Astrocyte (in vitro differentiated cells and primary cell): Measurements from ENCODE around the gene PWWP3B. TPM values are rescaled to one million over a fixed set of nuclear protein-coding genes. Genes with fewer than 3 reads are reported as not detected.
"Not testable (repeated sequence)": the region's sequence is repeated elsewhere in the genome, so short reads cannot be mapped to it uniquely, and the experiment has no call there.

ENCODE experiments used
- DNase-seq: peaks from one replicate; pipeline ENCODE4 v3.0.0-alpha.2; 2010; ENCODE audit warnings: low read depth
- FAIRE-seq: peaks from 2 replicates; lab custom pipeline; 2011; peaks lifted over from hg19 to GRCh38; lab: Jason Lieb, UNC
- H2AFZ ChIP-seq: 2 replicates; pipeline ENCODE4 v1.6.0; 2012; ENCODE audit warnings: low read depth, low read length, inconsistent platforms
- H3K27ac ChIP-seq: 2 replicates; pipeline ENCODE4 v1.5.1; 2011; ENCODE audit warnings: low read depth, low read length, inconsistent platforms
- H3K27me3 ChIP-seq: 2 replicates; pipeline ENCODE4 v1.6.0; 2011; ENCODE audit warnings: low read length, inconsistent platforms; ENCODE audit not compliant: insufficient read depth
- H3K36me3 ChIP-seq: 2 replicates; pipeline ENCODE4 v1.5.1; 2011; ENCODE audit warnings: low read length, inconsistent platforms; ENCODE audit not compliant: insufficient read depth
- H3K4me1 ChIP-seq: 2 replicates; pipeline ENCODE4 v1.5.1; 2011; ENCODE audit warnings: low read length, inconsistent platforms; ENCODE audit not compliant: insufficient read depth
- H3K4me2 ChIP-seq: 2 replicates; pipeline ENCODE4 v1.6.0; 2012; ENCODE audit warnings: low read length, inconsistent platforms
- H3K4me3 ChIP-seq: 2 replicates; pipeline ENCODE4 v1.5.1; 2011; ENCODE audit warnings: low read depth, mild to moderate bottlenecking, low read length, inconsistent platforms; ENCODE audit not compliant: insufficient read depth
- H3K79me2 ChIP-seq: 2 replicates; pipeline ENCODE4 v1.6.0; 2012; ENCODE audit warnings: mild to moderate bottlenecking, low read length, inconsistent platforms; ENCODE audit not compliant: insufficient read depth
- H3K9ac ChIP-seq: 2 replicates; pipeline ENCODE4 v1.6.0; 2012; ENCODE audit warnings: mild to moderate bottlenecking, low read length, inconsistent platforms
- H3K9me3 ChIP-seq: 2 replicates; pipeline ENCODE4 v1.5.1; 2012; ENCODE audit warnings: low read depth, mild to moderate bottlenecking, low read length, inconsistent platforms; ENCODE audit not compliant: insufficient read depth
- H4K20me1 ChIP-seq: 2 replicates; pipeline ENCODE4 v1.6.0; 2012; ENCODE audit warnings: low read length, inconsistent platforms; ENCODE audit not compliant: insufficient read depth
- H3K27ac Mint-ChIP-seq: one replicate; pipeline ENCODE4 v1.8.0; 2021; ENCODE audit warnings: mild to moderate bottlenecking, mixed read lengths; ENCODE audit not compliant: unreplicated experiment
- H3K27me3 Mint-ChIP-seq: one replicate; pipeline ENCODE4 v1.8.0; 2021; ENCODE audit warnings: low read depth, mixed read lengths; ENCODE audit not compliant: unreplicated experiment
- H3K36me3 Mint-ChIP-seq: one replicate; pipeline ENCODE4 v1.8.0; 2021; ENCODE audit warnings: low read depth, mixed read lengths; ENCODE audit not compliant: unreplicated experiment
- H3K4me1 Mint-ChIP-seq: one replicate; pipeline ENCODE4 v1.8.0; 2021; ENCODE audit warnings: low read depth, mixed read lengths; ENCODE audit not compliant: unreplicated experiment
- H3K4me3 Mint-ChIP-seq: one replicate; pipeline ENCODE4 v1.8.0; 2021; ENCODE audit warnings: mild to moderate bottlenecking, moderate library complexity, mixed read lengths; ENCODE audit not compliant: unreplicated experiment
- H3K9me3 Mint-ChIP-seq: one replicate; pipeline ENCODE4 v1.8.0; 2021; ENCODE audit warnings: mild to moderate bottlenecking, mixed read lengths; ENCODE audit not compliant: unreplicated experiment
- CTCF ChIP-seq: IDR thresholded peaks from 2 replicates; pipeline ENCODE4 v1.5.1; 2011; ENCODE audit warnings: low read depth, mild to moderate bottlenecking, inconsistent platforms, low read length, moderate library complexity; ENCODE audit not compliant: insufficient read depth
- EZH2 ChIP-seq: IDR thresholded peaks from 2 replicates; pipeline ENCODE4 v1.6.1; 2012; ENCODE audit warnings: mild to moderate bottlenecking, low read length, inconsistent platforms; ENCODE audit not compliant: insufficient read depth
- total RNA-seq: library from RNA; stranded (reverse); gene quantifications from 2 replicates; pipeline ENCODE4 v1.2.1, GENCODE V29; 2021

The PWWP3B gene
- total RNA-seq, 1 donor from 2014 or later, result 3.3 TPM

- Histone ChIP-seq H3K9me3 (no peaks in the 10 kb centered on the region), H4K20me1 (no peaks in the 10 kb centered on the region), H3K36me3 (no peaks in the 10 kb centered on the region), H3K4me1 (no peaks in the 10 kb centered on the region), H3K79me2 (no peaks in the 10 kb centered on the region), H3K4me2 (no peak overlapping the region), H3K4me3 (no peak overlapping the region), H3K27me3 (no peaks in the 10 kb centered on the region), H3K27ac (no peak overlapping the region), H3K9ac (no peak overlapping the region), H2AFZ (no peak overlapping the region)
- TF ChIP-seq EZH2 (no peak), CTCF (no peak)
- H3K36me3 Mint-ChIP-seq, result no peaks in the 10 kb centered on the region
- DNase-seq (no peak), FAIRE-seq (no peak)
- H3K27me3 Mint-ChIP-seq, result no peaks in the 10 kb centered on the region
- no peaks in the 10 kb centered on the region for H3K9me3 Mint-ChIP-seq
- H3K4me3 Mint-ChIP-seq, result no peak overlapping the region
- no peak overlapping the region for H3K27ac Mint-ChIP-seq
- no peaks in the 10 kb centered on the region for H3K4me1 Mint-ChIP-seq
These were observed 10.7 kb downstream of the PWWP3B start for GRCh38 chrX:106178826-106179225.

GRCh38 chrX:106183685-106184084 lies 15.6 kb downstream of the PWWP3B start:
- H3K9ac ChIP-seq, H3K9me3 Mint-ChIP-seq, H3K4me2 ChIP-seq, H3K27ac ChIP-seq, H3K27me3 Mint-ChIP-seq, H3K27ac Mint-ChIP-seq, H3K79me2 ChIP-seq, H3K27me3 ChIP-seq, H3K36me3 ChIP-seq, DNase-seq, H3K36me3 Mint-ChIP-seq, H4K20me1 ChIP-seq, H3K9me3 ChIP-seq, H2AFZ ChIP-seq, H3K4me1 Mint-ChIP-seq, H3K4me1 ChIP-seq, H3K4me3 Mint-ChIP-seq, H3K4me3 ChIP-seq: not testable (repeated sequence)
- peak; percentile 47 for FAIRE-seq

GRCh38 chrX:106201502-106202178 lies 33.5 kb downstream of the PWWP3B start:
- no peaks in the 10 kb centered on the region for H4K20me1 ChIP-seq
- no peak overlapping the region for H3K9ac ChIP-seq
- H3K4me1 Mint-ChIP-seq, result peaks cover 2% of the 10 kb centered on the region
- H3K4me2 ChIP-seq, result no peak overlapping the region
- H3K4me1 ChIP-seq, result no peaks in the 10 kb centered on the region
- H2AFZ ChIP-seq, result no peak overlapping the region
- H3K9me3 ChIP-seq, result no peaks in the 10 kb centered on the region
- H3K27ac Mint-ChIP-seq, result no peak overlapping the region
- H3K27ac ChIP-seq, result no peak overlapping the region
- no peak for DNase-seq
- H3K4me3 ChIP-seq, result no peak overlapping the region
- TF ChIP-seq EZH2, result no peak
- no peak for TF ChIP-seq CTCF
- H3K4me3 Mint-ChIP-seq, result no peak overlapping the region
- no peaks in the 10 kb centered on the region for H3K9me3 Mint-ChIP-seq
- H3K36me3 Mint-ChIP-seq, result no peaks in the 10 kb centered on the region
- H3K79me2 ChIP-seq, result no peaks in the 10 kb centered on the region
- peak; percentile 93 for FAIRE-seq
- no peaks in the 10 kb centered on the region for H3K36me3 ChIP-seq
- H3K27me3 ChIP-seq, result no peaks in the 10 kb centered on the region
- no peaks in the 10 kb centered on the region for H3K27me3 Mint-ChIP-seq
